Muscle layer of colon (tissue), 2 donors: ENCODE results near the gene GRK4.

Experiments used
- H3K27ac ChIP-seq: one replicate; pipeline ENCODE4 v1.7.0; 2013; ENCODE audit warnings: low read depth, mild to moderate bottlenecking, low read length, moderate library complexity
- H3K27me3 ChIP-seq, 2 donors: one replicate each; pipeline ENCODE4 v1.7.0; 2013; ENCODE audit warnings: low read length in 2 of 2, mild to moderate bottlenecking in 2 of 2; ENCODE audit not compliant: insufficient read depth in 2 of 2, control insufficient read depth in 1 of 2
- H3K36me3 ChIP-seq: one replicate; pipeline ENCODE4 v1.7.0; 2013; ENCODE audit warnings: mild to moderate bottlenecking, low read length; ENCODE audit not compliant: insufficient read depth
- H3K4me1 ChIP-seq: one replicate; pipeline ENCODE4 v1.7.0; 2013; ENCODE audit warnings: mild to moderate bottlenecking, low read length; ENCODE audit not compliant: insufficient read depth
- H3K4me3 ChIP-seq, 2 donors: one replicate each; pipeline ENCODE4 v1.7.0; 2013; ENCODE audit warnings: low read length in 2 of 2, low read depth in 1 of 2, mild to moderate bottlenecking in 1 of 2, moderate library complexity in 1 of 2
- H3K9ac ChIP-seq: one replicate; pipeline ENCODE4 v1.7.0; 2013; ENCODE audit warnings: low read length
- H3K9me3 ChIP-seq: one replicate; pipeline ENCODE4 v1.7.0; 2013; ENCODE audit warnings: mild to moderate bottlenecking, low read length
- donor health status: abdominal sarcoma.
- donor health status: Adenocarcinoma of cecum.

The GRK4 gene

GRCh38 chr4:3011456-3012220 is 48.3 kb downstream of the GRK4 start:
- Histone ChIP-seq H3K4me3 (no peak overlapping the region), H3K9me3 (no peaks in the 10 kb centered on the region), H3K36me3 (no peaks in the 10 kb centered on the region), H3K27ac (no peak overlapping the region), H3K4me1 (no peaks in the 10 kb centered on the region), H3K27me3 (no peaks in the 10 kb centered on the region), H3K9ac (no peak overlapping the region)

- H3K27ac ChIP-seq, result no peak overlapping the region
- no peak overlapping the region for H3K4me3 ChIP-seq
- H3K27me3 ChIP-seq, result no peaks in the 10 kb centered on the region
- no peaks in the 10 kb centered on the region for H3K36me3 ChIP-seq
- H3K4me1 ChIP-seq, result no peaks in the 10 kb centered on the region
- no peaks in the 10 kb centered on the region for H3K9me3 ChIP-seq
- no peak overlapping the region for H3K9ac ChIP-seq
Measured at GRCh38 chr4:3013323-3013722, 50.0 kb downstream of the GRK4 start.

GRCh38 chr4:3013839-3014350 is 50.5 kb downstream of the GRK4 start:
- no peak overlapping the region for H3K27ac ChIP-seq
- H3K27me3 ChIP-seq, result no peaks in the 10 kb centered on the region
- H3K4me3 ChIP-seq, result no peak overlapping the region
- no peaks in the 10 kb centered on the region for H3K36me3 ChIP-seq
- H3K9me3 ChIP-seq, result no peaks in the 10 kb centered on the region
- H3K4me1 ChIP-seq, result no peaks in the 10 kb centered on the region
- no peak overlapping the region for H3K9ac ChIP-seq

- no peak overlapping the region for H3K4me3 ChIP-seq
- no peaks in the 10 kb centered on the region for H3K36me3 ChIP-seq
- H3K27me3 ChIP-seq, result no peaks in the 10 kb centered on the region
- no peak overlapping the region for H3K27ac ChIP-seq
- no peaks in the 10 kb centered on the region for H3K9me3 ChIP-seq
- H3K4me1 ChIP-seq, result no peaks in the 10 kb centered on the region
- no peak overlapping the region for H3K9ac ChIP-seq
Measured at GRCh38 chr4:3016961-3017360, 53.6 kb downstream of the GRK4 start.

- Histone ChIP-seq H3K9ac (no peak overlapping the region), H3K27ac (no peak overlapping the region), H3K4me3 (no peak overlapping the region), H3K36me3 (no peaks in the 10 kb centered on the region), H3K27me3 (no peaks in the 10 kb centered on the region), H3K4me1 (no peaks in the 10 kb centered on the region), H3K9me3 (no peaks in the 10 kb centered on the region)
Measured at GRCh38 chr4:3017504-3017903, 54.1 kb downstream of the GRK4 start.

GRCh38 chr4:3019145-3019846 is 55.9 kb downstream of the GRK4 start:
- Histone ChIP-seq H3K4me1 (no peaks in the 10 kb centered on the region), H3K4me3 (no peak overlapping the region), H3K9me3 (no peaks in the 10 kb centered on the region), H3K27ac (no peak overlapping the region), H3K9ac (no peak overlapping the region), H3K27me3 (no peaks in the 10 kb centered on the region), H3K36me3 (no peaks in the 10 kb centered on the region)

- H3K9ac ChIP-seq, result no peak overlapping the region
- no peak overlapping the region for H3K27ac ChIP-seq
- no peaks in the 10 kb centered on the region for H3K4me1 ChIP-seq
- H3K4me3 ChIP-seq, result no peak overlapping the region
- H3K27me3 ChIP-seq, result no peaks in the 10 kb centered on the region
- no peaks in the 10 kb centered on the region for H3K36me3 ChIP-seq
- H3K9me3 ChIP-seq, result no peaks in the 10 kb centered on the region
Measured at GRCh38 chr4:3021127-3021526, 57.8 kb downstream of the GRK4 start.

- Histone ChIP-seq H3K27ac (no peak overlapping the region), H3K9ac (no peak overlapping the region), H3K9me3 (no peaks in the 10 kb centered on the region), H3K27me3 (no peaks in the 10 kb centered on the region), H3K4me1 (no peaks in the 10 kb centered on the region), H3K36me3 (no peaks in the 10 kb centered on the region), H3K4me3 (no peak overlapping the region)
Measured at GRCh38 chr4:3021627-3022026, 58.3 kb downstream of the GRK4 start.

- Histone ChIP-seq H3K4me3 (no peak overlapping the region), H3K27me3 (no peaks in the 10 kb centered on the region), H3K4me1 (no peaks in the 10 kb centered on the region), H3K9ac (no peak overlapping the region), H3K27ac (no peak overlapping the region), H3K36me3 (no peaks in the 10 kb centered on the region), H3K9me3 (no peaks in the 10 kb centered on the region)
Measured at GRCh38 chr4:3022112-3022511, 58.7 kb downstream of the GRK4 start.

GRCh38 chr4:3022651-3023050 is 59.3 kb downstream of the GRK4 start:
- Histone ChIP-seq H3K4me3 (no peak overlapping the region), H3K4me1 (no peaks in the 10 kb centered on the region)

GRCh38 chr4:3025881-3026280 is 62.5 kb downstream of the GRK4 start:
- H3K9me3 ChIP-seq, result no peaks in the 10 kb centered on the region
- no peaks in the 10 kb centered on the region for H3K36me3 ChIP-seq
- H3K4me1 ChIP-seq, result no peaks in the 10 kb centered on the region
- H3K27ac ChIP-seq, result no peak overlapping the region
- no peak overlapping the region for H3K9ac ChIP-seq
- H3K27me3 ChIP-seq, result no peaks in the 10 kb centered on the region
- no peak overlapping the region for H3K4me3 ChIP-seq

More at GRCh38 chr4:3022651-3023050, 59.3 kb downstream of the GRK4 start:
- Histone ChIP-seq H3K9ac (no peak overlapping the region), H3K27me3 (no peaks in the 10 kb centered on the region), H3K36me3 (no peaks in the 10 kb centered on the region), H3K9me3 (no peaks in the 10 kb centered on the region), H3K27ac (no peak overlapping the region)
